ENCODE measurements around the gene LRRC3. TPM values are rescaled to one million over a fixed set of nuclear protein-coding genes. Genes with fewer than 3 reads are reported as not detected.
A peak's percentile ranks its signal among the peaks of the same experiment; 100 is the strongest.

Gene LRRC3
- total and polyA plus RNA-seq, 2 experiments from 2014 or later, result 4.1 to 9.5 TPM

GRCh38 chr21:44450402-44450801 is 4.9 kb upstream of the LRRC3 start:
- no peak for TF ChIP-seq CTCF (IDR thresholded peaks at IDR 0.05; ENCODE audit: low read depth, low read length)

GRCh38 chr21:44450999-44451398 is 4.3 kb upstream of the LRRC3 start:
- peaks cover 17% of the 10 kb centered on the region for H3K4me1 ChIP-seq (ENCODE audit: low read depth)
- no peak for TF ChIP-seq CTCF (IDR thresholded peaks at IDR 0.05; ENCODE audit: low read depth, low read length)
- no peaks in the 10 kb centered on the region for H3K9me3 ChIP-seq (ENCODE audit: low read depth)

More at GRCh38 chr21:44450402-44450801, 4.9 kb upstream of the LRRC3 start:
- Histone ChIP-seq H3K4me1 (ENCODE audit: low read depth) (peaks cover 15% of the 10 kb centered on the region), H3K27me3 (no peaks in the 10 kb centered on the region), H3K4me3 (no peak overlapping the region), H3K9me3 (ENCODE audit: low read depth) (no peaks in the 10 kb centered on the region), H3K36me3 (no peaks in the 10 kb centered on the region), H3K27ac (no peak overlapping the region)
- no peak for DNase-seq (ENCODE audit: low read depth in 1 of 2, low spot score in 1 of 2)

GRCh38 chr21:44453120-44453519 is 2.2 kb upstream of the LRRC3 start:
- Histone ChIP-seq H3K27ac (no peak overlapping the region), H3K27me3 (no peaks in the 10 kb centered on the region), H3K4me3 (no peak overlapping the region), H3K4me1 (ENCODE audit: low read depth) (peaks cover 16% of the 10 kb centered on the region), H3K36me3 (no peaks in the 10 kb centered on the region), H3K9me3 (ENCODE audit: low read depth) (no peaks in the 10 kb centered on the region)
- DNase-seq (ENCODE audit: low read depth in 1 of 2, low spot score in 1 of 2), result no peak
- TF ChIP-seq CTCF (IDR thresholded peaks at IDR 0.05; ENCODE audit: low read depth, low read length), result no peak

More at GRCh38 chr21:44450999-44451398, 4.3 kb upstream of the LRRC3 start:
- no peak overlapping the region for H3K4me3 ChIP-seq
- no peak overlapping the region for H3K27ac ChIP-seq
- no peaks in the 10 kb centered on the region for H3K36me3 ChIP-seq
- no peak for DNase-seq (ENCODE audit: low read depth in 1 of 2, low spot score in 1 of 2)
- no peaks in the 10 kb centered on the region for H3K27me3 ChIP-seq

- no peak overlapping the region for H3K27ac ChIP-seq
- no peaks in the 10 kb centered on the region for H3K36me3 ChIP-seq
- H3K27me3 ChIP-seq, result no peaks in the 10 kb centered on the region
- TF ChIP-seq CTCF (IDR thresholded peaks at IDR 0.05; ENCODE audit: low read depth, low read length), result no peak
- peaks cover 6% of the 10 kb centered on the region for H3K4me1 ChIP-seq (ENCODE audit: low read depth)
- H3K9me3 ChIP-seq (ENCODE audit: low read depth), result no peaks in the 10 kb centered on the region
- DNase-seq (ENCODE audit: low read depth in 1 of 2, low spot score in 1 of 2), result no peak
- H3K4me3 ChIP-seq, result no peak overlapping the region
These were observed 1.3 kb upstream of the LRRC3 start for GRCh38 chr21:44454058-44454457.

- Histone ChIP-seq H3K9me3 (ENCODE audit: low read depth) (no peaks in the 10 kb centered on the region), H3K36me3 (no peaks in the 10 kb centered on the region), H3K27ac (no peak overlapping the region), H3K27me3 (no peaks in the 10 kb centered on the region), H3K4me1 (ENCODE audit: low read depth) (peaks cover 3% of the 10 kb centered on the region), H3K4me3 (peak overlapping the region; percentile 98)
- TF ChIP-seq CTCF (IDR thresholded peaks at IDR 0.05; ENCODE audit: low read depth, low read length), result peak; percentile 34
- DNase-seq (ENCODE audit: low read depth in 1 of 2, low spot score in 1 of 2), result peak; percentile 40 to 55
These were observed 359 bp downstream of the LRRC3 start for GRCh38 chr21:44455524-44456213.

Measured in cardiac muscle cell (in vitro differentiated cells and primary cell).